Left renal pelvis (tissue), 4 donors: ENCODE data around the gene OR2K2. TPM values are rescaled to one million over a fixed set of nuclear protein-coding genes. Genes with fewer than 3 reads are reported as not detected.
A peak's percentile ranks its signal among the peaks of the same experiment; 100 is the strongest.
"Not testable (repeated sequence)": the region's sequence is repeated elsewhere in the genome, so short reads cannot be mapped to it uniquely, and the experiment has no call there.

Experiments used
- DNase-seq, 4 donors: peaks; one replicate each; pipeline ENCODE4 v3.0.0-alpha.2; 2013; ENCODE audit warnings: low read depth in 4 of 4, low spot score in 3 of 4
- polyA plus RNA-seq, 4 donors: library from polyadenylated mRNA; unstranded; fragments of 120-200 nt; gene quantifications; one replicate each; pipeline ENCODE4 v1.2.1, GENCODE V29; 2013; ENCODE audit not compliant: insufficient read length in 4 of 4

OR2K2 gene
- polyA plus RNA-seq, 4 donors = not detected

DNA sequence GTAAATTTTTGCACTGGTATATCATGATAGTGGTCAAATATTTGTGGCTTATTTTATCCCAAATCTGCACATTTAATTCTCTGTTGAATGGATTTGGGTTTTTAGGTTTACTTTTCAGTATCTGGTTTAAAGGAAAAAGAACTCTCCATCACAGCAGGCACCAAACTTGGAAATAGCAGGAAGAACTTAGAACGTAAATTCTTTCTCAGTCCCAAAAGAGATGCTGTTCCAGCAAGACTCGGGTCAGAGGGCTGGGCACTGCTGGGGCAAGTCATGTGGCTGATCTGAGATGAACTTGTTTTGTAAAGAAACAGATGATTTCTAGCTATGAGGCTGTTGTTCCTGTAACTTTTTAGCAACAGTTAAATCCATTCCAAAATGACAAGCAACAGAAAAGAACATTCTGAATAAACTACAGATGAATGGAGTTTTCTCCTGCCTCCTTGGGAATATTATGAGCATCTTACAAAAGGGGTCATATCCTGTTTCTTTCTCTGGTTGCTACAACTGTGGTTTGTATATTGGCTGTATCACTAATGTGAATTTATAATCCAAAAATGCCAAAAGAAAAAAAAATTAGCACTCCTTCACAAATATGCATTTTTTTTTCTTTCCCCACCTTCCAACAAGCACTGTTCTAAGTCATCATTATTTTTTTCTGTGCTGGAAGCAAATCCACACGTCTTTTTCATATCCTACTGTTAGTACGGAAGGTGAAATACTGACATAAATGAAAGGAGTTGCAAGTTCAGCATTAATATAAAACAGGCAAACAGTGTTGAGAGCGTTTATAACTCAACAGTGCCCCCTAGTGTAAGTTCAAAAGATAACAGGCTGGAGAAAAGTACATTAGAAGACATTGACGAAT is 31.1 kb downstream of the OR2K2 start:
- DNase-seq = peak; percentile 53 to 64 (median 60)

DNA sequence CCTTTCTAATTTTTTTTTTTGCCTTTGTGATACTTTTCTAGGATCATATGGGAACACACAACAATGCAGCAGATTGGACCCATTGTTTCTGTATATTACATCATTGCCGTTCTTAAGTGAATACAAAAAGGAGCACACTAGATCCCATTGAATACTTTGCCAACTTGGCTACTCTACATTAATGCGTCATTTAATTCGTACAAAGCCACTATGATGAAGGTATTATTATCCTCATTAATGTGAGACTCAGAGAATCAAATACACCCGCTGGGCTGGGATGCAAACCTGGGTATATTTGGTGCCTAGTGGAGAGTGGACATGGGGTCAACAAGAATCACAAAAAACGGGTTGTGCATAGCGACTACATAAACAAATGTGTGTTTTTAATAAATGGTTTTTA is 31.9 kb downstream of the OR2K2 start:
- no peak for DNase-seq

DNA sequence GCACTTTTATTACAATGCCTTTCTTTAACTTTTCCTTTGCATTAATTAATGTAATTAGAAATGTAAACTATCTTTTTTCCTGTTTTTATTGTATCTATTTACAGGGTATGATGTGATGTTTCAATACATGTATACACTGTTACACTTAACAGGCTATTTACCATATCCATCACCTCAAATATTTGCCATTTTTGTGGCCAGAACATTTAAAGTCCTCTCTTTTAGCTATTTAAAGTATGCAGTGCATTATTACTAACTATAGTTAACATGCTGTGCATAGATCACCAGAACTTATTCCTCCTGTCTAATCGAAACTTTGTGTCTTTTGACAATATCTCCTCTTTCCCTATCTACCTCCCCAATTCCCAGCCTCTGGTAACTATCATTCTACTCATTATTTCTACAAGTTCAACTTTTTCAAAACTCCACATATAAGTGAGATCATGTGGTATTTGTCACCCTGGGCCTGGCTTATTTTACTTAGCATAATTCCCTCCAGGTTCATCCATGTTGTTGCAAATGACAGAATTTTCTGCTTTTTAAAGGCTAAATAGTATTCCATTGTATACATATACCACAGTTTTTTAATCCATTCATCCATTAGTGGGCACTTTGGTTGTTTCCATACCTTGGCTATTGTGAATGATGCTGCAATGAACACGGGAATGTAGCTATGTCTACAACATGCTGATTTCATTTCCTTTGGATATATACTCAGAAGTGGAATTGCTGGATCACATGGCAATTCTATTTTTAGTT is 32.8 kb downstream of the OR2K2 start:
- DNase-seq = no peak

DNA sequence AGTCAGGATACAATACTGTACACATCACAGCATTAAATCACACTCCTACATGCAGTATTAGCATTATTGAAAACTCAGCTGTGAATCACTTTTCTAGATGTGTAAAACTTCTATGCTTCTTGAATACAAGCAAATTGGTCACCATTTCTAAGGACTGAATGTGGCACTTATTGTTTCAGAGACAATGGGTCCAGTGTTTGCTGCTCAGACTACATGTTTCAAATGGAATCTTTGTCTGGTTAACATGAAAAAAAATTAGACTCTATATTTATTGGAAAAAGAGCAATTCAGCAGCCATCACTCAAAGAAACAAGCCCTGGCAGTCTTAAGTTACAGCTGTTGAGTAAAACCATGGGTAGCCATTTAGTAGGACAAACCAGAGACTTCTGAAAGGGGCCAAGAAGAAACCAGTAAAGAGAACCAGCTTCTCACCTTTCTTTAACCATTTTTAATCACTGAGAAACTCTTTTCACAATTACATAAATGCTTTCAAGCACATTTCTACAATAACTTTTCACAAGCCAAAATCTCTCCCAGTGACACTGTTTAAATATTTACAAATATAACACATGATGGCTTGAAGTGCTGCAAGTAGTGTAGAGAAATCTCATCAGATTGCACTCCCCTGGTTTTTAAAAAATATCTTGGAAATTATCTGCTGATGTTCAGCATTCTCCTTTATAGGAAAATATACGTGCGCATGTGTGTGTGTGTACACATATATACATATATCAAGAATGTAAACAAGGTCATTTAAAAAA is 35.2 kb downstream of the OR2K2 start:
- no peak for DNase-seq

DNA sequence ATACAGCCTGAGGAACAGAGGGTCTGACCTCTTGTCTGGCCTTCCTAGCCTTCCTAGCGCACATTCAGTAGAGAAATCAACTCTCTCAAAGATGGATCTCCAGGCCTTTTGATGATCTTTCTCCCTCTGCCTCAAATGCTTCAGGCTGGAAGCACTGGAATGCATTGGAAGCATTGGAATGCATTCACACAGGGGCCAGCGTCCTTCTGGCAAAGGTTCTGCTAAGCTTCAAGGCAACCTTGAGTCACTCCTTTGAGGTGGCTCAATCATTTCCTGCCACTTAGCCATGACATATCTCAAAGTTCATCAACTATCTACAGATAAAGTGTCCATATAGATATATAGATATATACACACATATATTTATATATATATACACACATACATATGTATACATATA is 42.9 kb downstream of the OR2K2 start:
- no peak for DNase-seq

DNA sequence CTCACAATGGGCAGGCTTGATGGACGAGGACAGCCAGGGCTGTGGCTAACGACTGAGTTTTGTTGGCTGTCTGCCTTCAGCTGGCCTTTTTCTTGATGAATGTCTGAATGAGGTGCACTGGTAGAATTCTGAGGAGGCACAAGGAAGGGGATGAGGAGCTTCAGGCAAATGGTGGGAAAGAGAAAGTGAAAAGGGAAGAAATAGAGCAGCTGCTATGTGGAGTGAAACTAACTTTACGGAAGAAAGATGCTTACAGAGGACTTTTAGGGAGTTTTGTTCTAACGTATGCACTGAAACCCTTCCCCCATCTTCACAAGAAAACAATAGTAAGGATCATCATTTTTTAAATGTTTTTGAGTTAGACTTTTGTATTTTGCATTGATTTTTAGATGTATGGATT is 45.3 kb downstream of the OR2K2 start:
- DNase-seq = no peak

DNA sequence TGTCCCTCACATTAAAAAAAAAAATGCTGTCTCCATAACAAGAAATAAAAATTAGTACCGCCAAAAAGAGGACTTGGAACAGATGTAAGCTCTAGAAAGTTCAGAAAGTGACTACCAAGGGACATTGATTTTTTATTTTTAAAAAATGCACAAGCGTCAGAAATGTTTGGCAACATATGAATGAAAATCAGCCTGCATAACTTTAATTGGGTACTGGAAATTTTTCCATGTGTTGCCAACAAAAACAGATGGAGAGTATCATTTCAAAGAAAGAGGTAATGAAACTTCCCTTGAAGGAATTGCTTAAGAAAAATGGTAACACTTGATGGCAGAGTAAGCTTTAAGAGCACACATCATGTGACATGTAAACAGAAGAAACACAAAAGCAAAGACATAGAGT is 47.2 kb downstream of the OR2K2 start:
- DNase-seq = no peak

DNA sequence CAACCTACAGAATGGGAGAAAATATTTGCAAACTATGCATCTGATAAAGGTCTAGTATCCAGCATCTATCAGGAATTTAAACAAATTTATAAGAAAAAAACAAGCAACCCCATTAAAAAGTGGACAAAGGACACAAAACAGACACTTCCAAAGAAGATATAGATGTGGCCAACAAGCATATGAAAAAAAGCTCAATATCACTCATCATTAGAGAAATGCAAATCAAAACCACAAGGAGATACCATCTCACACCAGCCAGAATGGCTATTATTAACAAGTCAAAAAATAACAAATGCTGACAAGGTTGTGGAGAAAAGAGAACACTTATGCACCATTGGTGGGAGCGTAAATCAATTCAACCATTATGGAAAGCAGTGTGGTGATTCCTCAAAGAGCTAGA is 49.2 kb downstream of the OR2K2 start:
- DNase-seq = not testable (repeated sequence)

Other genes with a start within 250 kb of the OR2K2 start
- gene ECPAS, start 154.2 kb upstream of the OR2K2 start, polyA plus RNA-seq = 10 to 100 TPM; 59.0 to 83.4 (median 79.6) TPM
- 1 to 10 TPM; 2.6 to 4.9 (median 3.4) TPM for gene ZNF483, start 195.0 kb upstream of the OR2K2 start, polyA plus RNA-seq